ENCODE data around the gene TMEM63C. TPM values are rescaled to one million over a fixed set of nuclear protein-coding genes. Genes with fewer than 3 reads are reported as not detected.

Gene TMEM63C
- total RNA-seq, 1 donor from 2014 or later: 6.6 TPM

DNA sequence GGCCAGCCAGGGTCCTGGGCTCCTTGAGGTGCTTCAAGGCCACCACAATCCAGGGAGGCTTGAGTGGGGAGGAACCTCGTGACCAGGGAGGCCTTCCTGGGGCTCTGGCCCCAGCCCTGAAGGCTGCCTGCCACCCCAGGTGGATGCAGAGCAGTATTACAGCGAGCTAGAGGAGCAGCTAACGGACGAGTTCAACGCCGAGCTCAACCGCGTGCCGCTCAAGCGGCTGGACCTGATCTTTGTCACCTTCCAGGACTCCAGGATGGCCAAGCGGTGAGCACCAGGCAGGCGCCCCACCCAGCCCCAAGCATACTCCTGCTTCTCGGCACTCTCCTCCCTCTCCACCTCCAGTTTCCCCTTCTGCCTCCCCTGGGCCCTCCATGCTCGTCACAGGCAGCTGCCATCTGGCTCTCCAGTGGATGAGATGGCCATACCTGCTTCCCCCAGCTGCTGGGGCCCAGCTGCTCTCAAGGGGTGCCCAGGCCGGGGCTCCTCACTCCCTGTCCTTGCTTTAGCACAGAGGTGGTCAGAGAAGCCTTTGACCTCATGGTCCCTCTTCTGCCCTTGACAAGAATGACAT lies 58.8 kb downstream of the TMEM63C start:
- TF ChIP-seq CTCF (IDR thresholded peaks at IDR 0.05; ENCODE audit: unreplicated experiment): no peak
- no peak overlapping the region for H3K27ac Mint-ChIP-seq (ENCODE audit: unreplicated experiment)

GRCh38 chr14:77241955-77242354 lies 60.4 kb downstream of the TMEM63C start:
- Mint-ChIP-seq H3K9me3 (ENCODE audit: unreplicated experiment) (no peaks in the 10 kb centered on the region), H3K27me3 (ENCODE audit: unreplicated experiment) (peaks cover 6% of the 10 kb centered on the region), H3K36me3 (ENCODE audit: low read depth, unreplicated experiment) (no peaks in the 10 kb centered on the region), H3K4me3 (ENCODE audit: unreplicated experiment) (no peak overlapping the region), H3K4me1 (ENCODE audit: unreplicated experiment) (no peaks in the 10 kb centered on the region), H3K27ac (ENCODE audit: unreplicated experiment) (no peak overlapping the region)
- no peak for DNase-seq (ENCODE audit: low spot score)
- no peak for TF ChIP-seq CTCF (IDR thresholded peaks at IDR 0.05; ENCODE audit: unreplicated experiment)

More for the DNA sequence above, 58.8 kb downstream of the TMEM63C start:
- peaks cover 6% of the 10 kb centered on the region for H3K27me3 Mint-ChIP-seq (ENCODE audit: unreplicated experiment)
- H3K9me3 Mint-ChIP-seq (ENCODE audit: unreplicated experiment): no peaks in the 10 kb centered on the region
- H3K36me3 Mint-ChIP-seq (ENCODE audit: low read depth, unreplicated experiment): no peaks in the 10 kb centered on the region
- H3K4me1 Mint-ChIP-seq (ENCODE audit: unreplicated experiment): no peaks in the 10 kb centered on the region
- no peak for DNase-seq (ENCODE audit: low spot score)
- H3K4me3 Mint-ChIP-seq (ENCODE audit: unreplicated experiment): no peak overlapping the region

- Mint-ChIP-seq H3K4me3 (ENCODE audit: unreplicated experiment) (no peak overlapping the region), H3K27ac (ENCODE audit: unreplicated experiment) (no peak overlapping the region), H3K27me3 (ENCODE audit: unreplicated experiment) (peaks cover 5% of the 10 kb centered on the region), H3K36me3 (ENCODE audit: low read depth, unreplicated experiment) (no peaks in the 10 kb centered on the region), H3K9me3 (ENCODE audit: unreplicated experiment) (no peaks in the 10 kb centered on the region), H3K4me1 (ENCODE audit: unreplicated experiment) (no peaks in the 10 kb centered on the region)
- TF ChIP-seq CTCF (IDR thresholded peaks at IDR 0.05; ENCODE audit: unreplicated experiment): no peak
- DNase-seq (ENCODE audit: low spot score): no peak
These were observed 61.2 kb downstream of the TMEM63C start for GRCh38 chr14:77242752-77243151.

GRCh38 chr14:77243853-77244252 lies 62.3 kb downstream of the TMEM63C start:
- Mint-ChIP-seq H3K36me3 (ENCODE audit: low read depth, unreplicated experiment) (no peaks in the 10 kb centered on the region), H3K27me3 (ENCODE audit: unreplicated experiment) (peaks cover 5% of the 10 kb centered on the region), H3K4me1 (ENCODE audit: unreplicated experiment) (no peaks in the 10 kb centered on the region)

More at GRCh38 chr14:77243853-77244252, 62.3 kb downstream of the TMEM63C start:
- no peak overlapping the region for H3K27ac Mint-ChIP-seq (ENCODE audit: unreplicated experiment)
- DNase-seq (ENCODE audit: low spot score): no peak
- no peaks in the 10 kb centered on the region for H3K9me3 Mint-ChIP-seq (ENCODE audit: unreplicated experiment)
- no peak for TF ChIP-seq CTCF (IDR thresholded peaks at IDR 0.05; ENCODE audit: unreplicated experiment)
- H3K4me3 Mint-ChIP-seq (ENCODE audit: unreplicated experiment): no peak overlapping the region
